H1 (cell line): Measurements from ENCODE around the gene SLC22A15. TPM values are rescaled to one million over a fixed set of nuclear protein-coding genes. Genes with fewer than 3 reads are reported as not detected.

Experiments used
- CTCF ChIA-PET: fragments of 300-600 bp; sonication (Branson Sonifier 250); formaldehyde crosslinking; loops from one replicate; lab custom pipeline; 2021; ENCODE audit not compliant: partially characterized antibody; lab: Charles Lee
- POLR2A ChIA-PET: fragments of 300-600 bp; sonication (Branson Sonifier 250); formaldehyde crosslinking; loops from one replicate; lab custom pipeline; 2021; ENCODE audit warnings: inconsistent platforms; ENCODE audit not compliant: partially characterized antibody; lab: Charles Lee
- DNase-seq, 2 experiments: peaks; one replicate each; pipeline versions ENCODE4 v3.0.0 to v3.0.0-alpha.2; 2010 to 2022; ENCODE audit warnings: low spot score in 2 of 2, low read depth in 1 of 2, mixed read lengths in 1 of 2
- FAIRE-seq: peaks from 2 replicates; lab custom pipeline; 2011; peaks lifted over from hg19 to GRCh38; lab: Jason Lieb, UNC
- H2AFZ ChIP-seq: 2 replicates; pipeline ENCODE4 v1.8.1; 2012; ENCODE audit warnings: low read length, inconsistent platforms
- H2AK5ac ChIP-seq: 2 replicates; pipeline ENCODE4 v1.6.1; 2013; ENCODE audit warnings: low read depth, low read length
- H2BK120ac ChIP-seq: replicated peaks from 2 replicates; pipeline ENCODE3; 2013; ENCODE audit warnings: low read depth, low read length, inconsistent platforms
- H2BK12ac ChIP-seq: 2 replicates; pipeline ENCODE4 v1.6.1; 2013; ENCODE audit warnings: low read depth, low read length
- H2BK15ac ChIP-seq: 2 replicates; pipeline ENCODE4 v1.6.1; 2013; ENCODE audit warnings: low read length
- H2BK20ac ChIP-seq: 2 replicates; pipeline ENCODE4 v1.6.1; 2013; ENCODE audit warnings: low read length
- H2BK5ac ChIP-seq: 2 replicates; pipeline ENCODE4 v1.6.1; 2013; ENCODE audit warnings: low read depth, low read length
- H3K14ac ChIP-seq: 2 replicates; pipeline ENCODE4 v1.6.1; 2013; ENCODE audit warnings: inconsistent platforms; ENCODE audit not compliant: insufficient read length
- H3K18ac ChIP-seq: 2 replicates; pipeline ENCODE4 v1.6.1; 2013; ENCODE audit warnings: low read length; ENCODE audit errors: extremely low read depth
- H3K23ac ChIP-seq: 2 replicates; pipeline ENCODE4 v1.6.1; 2013; ENCODE audit warnings: inconsistent platforms; ENCODE audit not compliant: insufficient read length
- H3K23me2 ChIP-seq: 2 replicates; pipeline ENCODE4 v1.6.1; 2013; ENCODE audit warnings: low read depth, low read length
- H3K27ac ChIP-seq: 2 replicates; pipeline ENCODE4 v1.6.1; 2011; ENCODE audit warnings: low read depth, low read length, inconsistent platforms
- H3K27me3 ChIP-seq, 4 experiments: replicated peaks in 1 of 4; 1 replicate in 1 of 4; 2 replicates in 3 of 4; pipeline versions ENCODE4 v1.6.1 to v1.8.1; 2011 to 2013; ENCODE audit warnings: low read length in 3 of 4, mild to moderate bottlenecking in 3 of 4, inconsistent platforms in 2 of 4, mixed read lengths in 2 of 4, moderate library complexity in 1 of 4; ENCODE audit not compliant: control insufficient read depth in 3 of 4, insufficient read depth in 3 of 4; ENCODE audit errors: extremely low read depth in 1 of 4
- H3K36me3 ChIP-seq, 4 experiments: 2 replicates each; pipeline versions ENCODE4 v1.6.1 to v1.8.1; 2011 to 2013; ENCODE audit warnings: mild to moderate bottlenecking in 4 of 4, low read length in 3 of 4, moderate library complexity in 2 of 4, control low read depth in 1 of 4, inconsistent platforms in 1 of 4; ENCODE audit not compliant: insufficient read depth in 4 of 4, control insufficient read depth in 2 of 4
- H3K4ac ChIP-seq: replicated peaks from 2 replicates; pipeline ENCODE3; 2013; ENCODE audit warnings: low read length, low read depth, mixed read lengths, inconsistent platforms; ENCODE audit not compliant: insufficient read length
- H3K4me1 ChIP-seq, 4 experiments: replicated peaks in 1 of 4; 1 replicate in 1 of 4; 2 replicates in 3 of 4; pipeline versions ENCODE4 v1.6.1 to v1.8.1; 2011 to 2013; ENCODE audit warnings: low read length in 3 of 4, inconsistent platforms in 2 of 4, mixed read lengths in 1 of 4; ENCODE audit not compliant: insufficient read depth in 4 of 4, control insufficient read depth in 3 of 4
- H3K4me2 ChIP-seq, 2 experiments: 2 replicates each; pipeline versions ENCODE4 v1.6.1 to v1.8.1; 2011 to 2013; ENCODE audit warnings: low read depth in 2 of 2, low read length in 2 of 2, control low read depth in 1 of 2, inconsistent platforms in 1 of 2, mild to moderate bottlenecking in 1 of 2; ENCODE audit not compliant: insufficient read depth in 1 of 2
- H3K4me3 ChIP-seq, 4 experiments: fragments of 200-600, 300-600 bp in 1 of 4; sonication (generic), shearing (Covaris generic), sonication (Bioruptor Twin) in 1 of 4; 2 replicates each; pipeline versions ENCODE4 v1.5.1 to v1.8.1; 2011 to 2016; ENCODE audit warnings: low read length in 4 of 4, low read depth in 3 of 4, control low read depth in 2 of 4, inconsistent platforms in 2 of 4, mild to moderate bottlenecking in 2 of 4, mixed read lengths in 1 of 4, moderate library complexity in 1 of 4; ENCODE audit not compliant: insufficient read depth in 2 of 4; ENCODE audit errors: extremely low read depth in 1 of 4
- H3K56ac ChIP-seq: replicated peaks from 2 replicates; pipeline ENCODE3; 2013; ENCODE audit warnings: low read depth, mild to moderate bottlenecking, mixed read lengths, low read length, inconsistent platforms; ENCODE audit not compliant: insufficient read length
- H3K79me1 ChIP-seq: 2 replicates; pipeline ENCODE4 v1.6.1; 2013; ENCODE audit warnings: low read depth, low read length, control low read depth
- H3K79me2 ChIP-seq, 2 experiments: 2 replicates each; pipeline versions ENCODE4 v1.6.1 to v1.8.1; 2012 to 2013; ENCODE audit warnings: low read length in 2 of 2, mild to moderate bottlenecking in 2 of 2, inconsistent platforms in 1 of 2; ENCODE audit not compliant: insufficient read depth in 2 of 2, control insufficient read depth in 1 of 2
- H3K9ac ChIP-seq, 4 experiments: replicated peaks in 1 of 4; 1 replicate in 1 of 4; 2 replicates in 3 of 4; pipeline versions ENCODE4 v1.6.1 to v1.8.1; 2011 to 2013; ENCODE audit warnings: low read depth in 3 of 4, low read length in 3 of 4, control low read depth in 2 of 4, mild to moderate bottlenecking in 2 of 4, moderate library complexity in 2 of 4, inconsistent platforms in 1 of 4; ENCODE audit errors: extremely low read depth in 1 of 4
- H3K9me3 ChIP-seq, 2 experiments: 2 replicates each; pipeline versions ENCODE4 v1.6.1 to v1.8.1; 2012 to 2013; ENCODE audit warnings: mild to moderate bottlenecking in 2 of 2, moderate library complexity in 2 of 2, control low read depth in 1 of 2, inconsistent platforms in 1 of 2, low read depth in 1 of 2, low read length in 1 of 2, mixed read lengths in 1 of 2; ENCODE audit not compliant: insufficient read depth in 2 of 2
- H4K20me1 ChIP-seq, 2 experiments: replicated peaks in 1 of 2; 2 replicates each; pipeline versions ENCODE3 to v1.8.1; 2011 to 2013; ENCODE audit warnings: inconsistent platforms in 2 of 2, low read length in 2 of 2, mild to moderate bottlenecking in 1 of 2; ENCODE audit not compliant: insufficient read depth in 2 of 2, control insufficient read depth in 1 of 2
- H4K5ac ChIP-seq: 2 replicates; pipeline ENCODE4 v1.6.1; 2013; ENCODE audit warnings: low read length, low read depth, mixed read lengths, inconsistent platforms; ENCODE audit not compliant: insufficient read length
- H4K8ac ChIP-seq: 2 replicates; pipeline ENCODE4 v1.8.0; 2013; ENCODE audit warnings: mild to moderate bottlenecking, moderate library complexity, low read length, inconsistent platforms; ENCODE audit not compliant: insufficient read depth; ENCODE audit errors: extremely low read depth
- H4K91ac ChIP-seq: replicated peaks from 2 replicates; pipeline ENCODE3; 2013; ENCODE audit warnings: low read length, mixed read lengths, inconsistent platforms; ENCODE audit not compliant: insufficient read length
- BACH1 ChIP-seq: IDR thresholded peaks from 2 replicates; pipeline ENCODE4 v1.6.1; 2012; ENCODE audit warnings: low read length, improper control_type of control experiment
- EP300 ChIP-seq, 2 experiments: IDR thresholded peaks; 1 replicate in 1 of 2; 2 replicates in 1 of 2; pipeline ENCODE4 v1.6.1; 2011 to 2012; ENCODE audit warnings: low read depth in 2 of 2, low read length in 2 of 2, mild to moderate bottlenecking in 2 of 2, borderline replicate concordance in 1 of 2, inconsistent platforms in 1 of 2, moderate library complexity in 1 of 2
- HDAC2 ChIP-seq, 2 experiments: fragments of 300-600 bp in 1 of 2; sonication (generic) in 1 of 2; IDR thresholded peaks; 2 replicates each; pipeline ENCODE4 v1.6.1; 2011 to 2012; ENCODE audit warnings: low read depth in 2 of 2, low read length in 2 of 2, mild to moderate bottlenecking in 2 of 2, moderate library complexity in 2 of 2, borderline replicate concordance in 1 of 2, inconsistent platforms in 1 of 2
- RAD21 ChIP-seq, 2 experiments: IDR thresholded peaks in 1 of 2; conservative IDR thresholded peaks in 1 of 2; 2 replicates each; pipeline ENCODE4 v1.6.1; 2011; ENCODE audit warnings: low read depth in 2 of 2, low read length in 2 of 2, improper control_type of control experiment in 1 of 2, inconsistent platforms in 1 of 2, mild to moderate bottlenecking in 1 of 2, moderate library complexity in 1 of 2
- SUZ12 ChIP-seq: fragments of 200-600 bp; sonication (generic); IDR thresholded peaks from 2 replicates; pipeline ENCODE4 v1.6.1; 2012; ENCODE audit warnings: mild to moderate bottlenecking, inconsistent platforms, low read length, moderate library complexity, mixed read lengths
- TAF1 ChIP-seq: IDR thresholded peaks from 2 replicates; pipeline ENCODE4 v1.6.1; 2011; ENCODE audit warnings: mild to moderate bottlenecking, low read depth, low read length
- WGBS, 2 experiments: shearing (Covaris generic) in 1 of 2; methylation state at CpG; one replicate each; pipeline versions ENCODE4 v1.1.6 to v1.1.7; 2013 to 2015; ENCODE audit warnings: low lambda C conversion rate in 2 of 2, mixed read lengths in 2 of 2, inconsistent platforms in 1 of 2, low coverage in 1 of 2, missing lambda C conversion rate in 1 of 2; ENCODE audit not compliant: insufficient replicate concordance in 2 of 2, insufficient coverage in 1 of 2, insufficient read length in 1 of 2; ENCODE audit errors: extremely low coverage in 1 of 2, missing lambda C conversion rate in 1 of 2; 5-methylcytosine and 5-hydroxymethylcytosine counted together
- polyA plus RNA-seq, 7 experiments: library from polyadenylated mRNA; depleted of rRNA in 3 of 7; stranded (reverse) in 5 of 7; unstranded in 2 of 7; fragments of >200 nt in 5 of 7; fragments of 200-250 nt in 2 of 7; gene quantifications; 1 replicate in 5 of 7; 2 replicates in 1 of 7; 4 replicates in 1 of 7; pipeline versions ENCODE4 v1.2.1 to v1.2.3, GENCODE V29; 2011 to 2013; ENCODE audit warnings: missing spikeins in 2 of 7, mixed read lengths in 2 of 7
- total RNA-seq: library from RNA; stranded (reverse); fragmentation: NEBNext Ultra II Directional; extraction: Animal tissue kit (Norgen Biotek cat#: 25700); gene quantifications from 2 replicates; pipeline ENCODE4 v1.2.1, GENCODE V29; 2021

The SLC22A15 gene
- total and polyA plus RNA-seq, 2 of the 8 experiments (the other 6 are each of a cell fraction or from before 2014, with no cell fraction given): 3.2 to 3.3 TPM

GRCh38 chr1:116106646-116107045, 130.3 kb downstream of the SLC22A15 start:
- Histone ChIP-seq H4K20me1 (no peaks in the 10 kb centered on the region), H3K23me2 (no peaks in the 10 kb centered on the region), H3K23ac (no peak overlapping the region), H2AK5ac (no peak overlapping the region), H4K8ac (no peak overlapping the region), H3K14ac (no peak overlapping the region), H2AFZ (no peak overlapping the region), H2BK20ac (no peak overlapping the region), H3K27me3 (peaks cover 0 to 1% (median 0%) of the 10 kb centered on the region in 4 experiments; a peak in 1 of 7 replicates), H3K4ac (no peak overlapping the region), H3K18ac (no peak overlapping the region), H4K5ac (no peak overlapping the region), H2BK15ac (no peak overlapping the region), H3K56ac (no peak overlapping the region), H3K9ac (no peak overlapping the region), H3K4me1 (no peaks in the 10 kb centered on the region), H3K79me1 (no peaks in the 10 kb centered on the region), H2BK120ac (no peak overlapping the region), H2BK5ac (no peak overlapping the region), H3K4me2 (no peak overlapping the region), H4K91ac (no peak overlapping the region), H3K9me3 (no peaks in the 10 kb centered on the region), H2BK12ac (no peak overlapping the region), H3K79me2 (no peaks in the 10 kb centered on the region), H3K4me3 (no peak overlapping the region), H3K36me3 (no peaks in the 10 kb centered on the region), H3K27ac (no peak overlapping the region)
- CTCF ChIA-PET: interaction anchor here (0.9 to 1.8 kb wide), 3 partner anchors 16 to 379 kb away, joined by 3 to 7 read pairs (median 3); no protein-coding TSS in a partner anchor
- no peak for TF ChIP-seq EP300 (IDR thresholded peaks at IDR 0.05; ENCODE audit: borderline replicate concordance in 1 of 2, low read depth in 2 of 2, low read length in 2 of 2)
- no peak for TF ChIP-seq RAD21 (IDR thresholded peaks at IDR 0.05 in 1 of 2, conservative IDR thresholded peaks at IDR 0.05 in 1 of 2; ENCODE audit: low read depth in 2 of 2, low read length in 2 of 2)
- TF ChIP-seq TAF1: no peak
- TF ChIP-seq HDAC2 (IDR thresholded peaks at IDR 0.05; ENCODE audit: borderline replicate concordance in 1 of 2, low read depth in 2 of 2, low read length in 2 of 2): no peak
- TF ChIP-seq SUZ12: no peak
- TF ChIP-seq BACH1: no peak
- POLR2A ChIA-PET: no interaction called here
- no peak for DNase-seq
- WGBS, 2 experiments: 89% methylated on average over 4 of the region's 4 CpGs; no CpG with 5 or more reads in 1 of the 2 experiments
- FAIRE-seq: no peak
